Trophoblast cell (in vitro differentiated cells and primary cell): Measurements from ENCODE around the gene HIP1R.

ENCODE experiments used
- DNase-seq, 2 donors: peaks; one replicate each; pipeline ENCODE4 v3.0.0-alpha.2; 2016
- H2AFZ ChIP-seq: 2 replicates; pipeline ENCODE4 v1.6.1; 2013; ENCODE audit warnings: low read length, moderate library complexity, mild to moderate bottlenecking; ENCODE audit not compliant: insufficient read depth, poor library complexity
- H2AK5ac ChIP-seq: 2 replicates; pipeline ENCODE4 v1.6.1; 2013; ENCODE audit warnings: mild to moderate bottlenecking, low read length
- H2BK120ac ChIP-seq: 2 replicates; pipeline ENCODE4 v1.6.1; 2013; ENCODE audit warnings: low read length, mild to moderate bottlenecking, moderate library complexity; ENCODE audit not compliant: insufficient read depth, poor library complexity
- H2BK12ac ChIP-seq: 2 replicates; pipeline ENCODE4 v1.6.1; 2013; ENCODE audit warnings: mild to moderate bottlenecking, low read length, moderate library complexity
- H2BK5ac ChIP-seq: 2 replicates; pipeline ENCODE4 v1.6.1; 2013; ENCODE audit warnings: low read length, low read depth, moderate library complexity, mild to moderate bottlenecking; ENCODE audit not compliant: poor library complexity
- H3K14ac ChIP-seq: 2 replicates; pipeline ENCODE4 v1.6.1; 2013; ENCODE audit warnings: mild to moderate bottlenecking, low read length
- H3K18ac ChIP-seq: 2 replicates; pipeline ENCODE4 v1.6.1; 2013; ENCODE audit warnings: mild to moderate bottlenecking, low read length
- H3K23ac ChIP-seq: 2 replicates; pipeline ENCODE4 v1.6.1; 2013; ENCODE audit warnings: low read length
- H3K27ac ChIP-seq: 2 replicates; pipeline ENCODE4 v1.5.1; 2013; ENCODE audit warnings: low read depth, mild to moderate bottlenecking, inconsistent platforms, low read length, moderate library complexity
- H3K27me3 ChIP-seq: 2 replicates; pipeline ENCODE4 v1.6.1; 2013; ENCODE audit warnings: inconsistent platforms, mild to moderate bottlenecking, low read length, moderate library complexity; ENCODE audit not compliant: insufficient read depth
- H3K36me3 ChIP-seq, 2 experiments: 1 replicate in 1 of 2; 2 replicates in 1 of 2; pipeline ENCODE4 v1.6.1; 2013; ENCODE audit warnings: low read length in 2 of 2, mild to moderate bottlenecking in 2 of 2, moderate library complexity in 1 of 2; ENCODE audit not compliant: insufficient read depth in 2 of 2, control insufficient read depth in 1 of 2
- H3K4ac ChIP-seq: 2 replicates; pipeline ENCODE4 v1.6.1; 2013; ENCODE audit warnings: low read depth, mild to moderate bottlenecking, low read length, moderate library complexity
- H3K4me1 ChIP-seq, 2 experiments: 1 replicate in 1 of 2; 2 replicates in 1 of 2; pipeline ENCODE4 v1.6.1; 2013; ENCODE audit warnings: low read length in 2 of 2, mild to moderate bottlenecking in 2 of 2, moderate library complexity in 1 of 2; ENCODE audit not compliant: insufficient read depth in 2 of 2, control insufficient read depth in 1 of 2
- H3K4me2 ChIP-seq: 2 replicates; pipeline ENCODE4 v1.6.1; 2013; ENCODE audit warnings: inconsistent platforms, mild to moderate bottlenecking, low read length, moderate library complexity
- H3K4me3 ChIP-seq: 2 replicates; pipeline ENCODE4 v1.5.1; 2013; ENCODE audit warnings: mild to moderate bottlenecking, low read depth, low read length, inconsistent platforms
- H3K79me1 ChIP-seq: one replicate; pipeline ENCODE4 v1.6.1; 2013; ENCODE audit warnings: low read length
- H3K79me2 ChIP-seq: 2 replicates; pipeline ENCODE4 v1.6.1; 2013; ENCODE audit warnings: low read length, mild to moderate bottlenecking; ENCODE audit not compliant: control insufficient read depth, insufficient read depth, poor library complexity
- H3K9ac ChIP-seq: 2 replicates; pipeline ENCODE4 v1.6.1; 2013; ENCODE audit warnings: mild to moderate bottlenecking, low read length
- H3K9me3 ChIP-seq: 2 replicates; pipeline ENCODE4 v1.6.1; 2013; ENCODE audit warnings: low read depth, mild to moderate bottlenecking, control low read depth, inconsistent platforms, low read length; ENCODE audit not compliant: insufficient read depth
- H4K12ac ChIP-seq: 2 replicates; pipeline ENCODE4 v1.6.1; 2013; ENCODE audit warnings: low read depth, mild to moderate bottlenecking, low read length, moderate library complexity
- H4K8ac ChIP-seq: 2 replicates; pipeline ENCODE4 v1.6.1; 2013; ENCODE audit warnings: low read depth, mild to moderate bottlenecking, low read length, moderate library complexity
- H4K91ac ChIP-seq: one replicate; pipeline ENCODE4 v1.6.1; 2013; ENCODE audit warnings: low read depth, mild to moderate bottlenecking, low read length, moderate library complexity
- WGBS: extraction: QIAGEN DNeasy Blood & Tissue Kit; methylation state at CpG from one replicate; pipeline ENCODE4 v1.1.7; 2013; ENCODE audit warnings: missing lambda C conversion rate; ENCODE audit not compliant: insufficient read length, insufficient coverage; ENCODE audit errors: extremely low coverage; 5-methylcytosine and 5-hydroxymethylcytosine counted together

Gene HIP1R

DNA sequence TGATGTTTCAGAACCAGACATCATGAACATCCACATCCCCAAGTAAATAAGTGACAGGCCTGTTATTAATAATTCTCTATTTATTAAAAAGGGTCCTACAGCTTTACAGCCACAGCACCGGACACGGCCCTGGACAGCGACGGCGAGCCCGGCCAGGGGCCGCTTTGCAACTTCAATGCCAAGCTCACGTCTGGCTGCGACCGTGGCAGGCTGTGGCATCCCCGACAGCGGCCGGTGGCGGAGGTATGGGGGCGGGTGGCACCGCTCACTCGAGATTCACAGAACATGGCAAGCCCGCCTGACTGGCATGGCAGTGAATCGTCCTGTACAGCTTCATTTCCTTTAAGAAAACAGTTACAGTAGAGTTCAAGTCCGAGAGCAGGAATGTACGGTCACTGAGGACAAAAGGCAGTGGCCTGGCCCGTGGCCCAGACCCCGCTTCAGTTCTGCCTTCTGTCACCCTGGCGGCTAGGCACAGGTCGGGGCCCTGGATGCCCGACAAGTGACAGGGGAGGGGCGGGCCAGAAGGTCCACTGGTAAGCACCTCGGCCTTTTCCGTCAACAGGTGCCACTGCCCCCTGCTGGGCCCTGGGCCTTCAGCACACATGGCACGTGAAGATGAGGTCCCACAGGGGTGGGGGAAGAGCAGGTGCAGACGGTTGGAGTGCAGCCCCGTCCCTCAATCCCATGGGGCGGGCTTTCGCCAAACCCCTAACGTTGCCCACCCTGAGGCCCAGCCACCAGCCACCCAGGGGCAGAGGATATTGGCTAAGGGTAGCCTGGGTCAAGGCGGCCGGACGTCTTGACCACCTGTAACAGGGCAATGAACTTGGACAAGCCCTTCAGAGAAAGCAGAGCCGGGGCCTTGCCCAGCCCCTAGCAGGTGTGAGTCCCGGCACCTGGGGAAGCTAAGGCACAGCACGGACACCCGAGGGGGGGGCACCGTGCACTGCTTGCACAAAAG, 30.3 kb downstream of the HIP1R start:
- no peaks in the 10 kb centered on the region for H3K27me3 ChIP-seq
- no peaks in the 10 kb centered on the region for H3K79me1 ChIP-seq
- H2BK12ac ChIP-seq = no peak overlapping the region
- H3K14ac ChIP-seq = no peak overlapping the region
- H2AFZ ChIP-seq = no peak overlapping the region
- H3K18ac ChIP-seq = no peak overlapping the region
- peak in 1 of 2 donors; percentile 45 for DNase-seq
- no peak overlapping the region for H3K9ac ChIP-seq
- no CpG with 5 or more reads among the region's 43 CpGs for WGBS
- no peaks in the 10 kb centered on the region for H3K9me3 ChIP-seq
- no peak overlapping the region for H3K4me2 ChIP-seq
- no peak overlapping the region for H4K12ac ChIP-seq
- no peak overlapping the region for H2BK5ac ChIP-seq
- H3K4me1 ChIP-seq = peaks cover 0 to 4% of the 10 kb centered on the region in 2 experiments
- H3K4me3 ChIP-seq = no peak overlapping the region
- no peak overlapping the region for H3K27ac ChIP-seq
- H3K79me2 ChIP-seq = no peaks in the 10 kb centered on the region
- no peak overlapping the region for H3K4ac ChIP-seq
- no peak overlapping the region for H4K8ac ChIP-seq
- no peak overlapping the region for H3K23ac ChIP-seq
- H4K91ac ChIP-seq = no peak overlapping the region
- H2AK5ac ChIP-seq = no peak overlapping the region
- no peak overlapping the region for H2BK120ac ChIP-seq
- H3K36me3 ChIP-seq = peaks cover 56 to 64% of the 10 kb centered on the region in 2 experiments

DNA sequence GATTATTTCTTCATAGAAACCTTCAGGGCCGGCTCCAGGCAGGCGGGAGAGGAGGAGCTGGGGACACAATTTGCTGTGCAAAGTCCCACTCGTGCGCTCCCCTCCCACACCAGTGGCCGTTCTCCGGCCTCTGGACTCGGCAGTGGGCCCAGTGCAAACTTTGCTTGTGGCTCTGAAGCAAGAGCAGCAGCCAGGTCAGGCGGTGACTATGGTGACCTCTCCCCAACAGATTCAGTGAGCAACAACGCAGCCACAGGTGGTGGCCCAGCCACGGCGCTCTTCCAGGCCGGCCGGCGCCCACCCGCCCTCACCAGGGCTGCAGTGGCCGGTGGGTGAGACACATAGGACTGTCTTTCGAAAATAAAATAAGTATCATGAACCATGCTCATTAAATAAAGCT, 31.1 kb downstream of the HIP1R start:
- H2BK5ac ChIP-seq = no peak overlapping the region
- no peak overlapping the region for H4K12ac ChIP-seq
- no peak overlapping the region for H3K4ac ChIP-seq
- peaks cover 5 to 10% of the 10 kb centered on the region in 2 experiments for H3K4me1 ChIP-seq
- DNase-seq = no peak
- peaks cover 57 to 67% of the 10 kb centered on the region in 2 experiments for H3K36me3 ChIP-seq
- no peaks in the 10 kb centered on the region for H3K27me3 ChIP-seq
- no peak overlapping the region for H3K18ac ChIP-seq
- no peak overlapping the region for H3K14ac ChIP-seq
- H3K4me3 ChIP-seq = no peak overlapping the region
- H2AFZ ChIP-seq = no peak overlapping the region
- no peak overlapping the region for H2AK5ac ChIP-seq
- H3K9ac ChIP-seq = no peak overlapping the region
- no peak overlapping the region for H4K8ac ChIP-seq
- no peak overlapping the region for H2BK12ac ChIP-seq
- H3K27ac ChIP-seq = no peak overlapping the region
- WGBS = no CpG with 5 or more reads among the region's 17 CpGs
- no peaks in the 10 kb centered on the region for H3K9me3 ChIP-seq
- peaks cover 2% of the 10 kb centered on the region for H3K79me2 ChIP-seq
- H3K4me2 ChIP-seq = no peak overlapping the region
- no peak overlapping the region for H3K23ac ChIP-seq
- no peak overlapping the region for H4K91ac ChIP-seq
- H3K79me1 ChIP-seq = peaks cover 3% of the 10 kb centered on the region
- no peak overlapping the region for H2BK120ac ChIP-seq

DNA sequence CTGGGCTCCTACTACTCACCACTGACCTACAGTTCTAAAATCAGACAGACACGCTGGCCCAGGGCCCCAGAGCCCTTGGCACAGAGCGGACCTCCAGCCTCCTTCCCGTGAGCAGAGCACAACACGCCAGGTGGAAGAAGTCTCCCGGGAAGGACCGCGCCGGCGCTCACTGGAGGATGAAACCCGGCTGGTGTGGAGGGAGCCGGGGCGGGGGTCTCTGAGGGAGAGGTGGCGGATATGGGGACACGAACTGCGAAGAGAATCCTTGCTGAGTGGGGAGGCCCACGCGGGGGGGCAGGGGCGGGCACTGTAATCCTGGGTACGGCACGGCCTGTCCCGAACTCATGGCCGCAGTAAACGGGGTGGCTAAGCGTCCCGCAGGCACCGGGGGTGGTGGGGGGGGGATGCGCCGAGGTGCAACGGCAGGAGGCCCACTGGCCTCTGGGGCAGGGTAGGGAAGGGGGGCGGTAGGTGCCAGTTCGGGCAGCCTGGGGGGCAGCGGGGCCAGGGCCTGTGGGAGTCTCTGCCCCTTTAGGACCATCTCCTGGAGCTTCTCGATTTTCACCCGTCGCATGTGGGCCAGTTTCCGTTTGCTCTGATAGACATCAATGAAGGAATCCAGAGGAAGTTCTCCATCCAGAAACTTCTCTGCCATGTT, 31.8 kb downstream of the HIP1R start:
- Histone ChIP-seq H3K79me1 (peaks cover 6% of the 10 kb centered on the region), H3K79me2 (peaks cover 2% of the 10 kb centered on the region), H2AFZ (no peak overlapping the region), H3K36me3 (peaks cover 53 to 63% of the 10 kb centered on the region in 2 experiments), H3K14ac (no peak overlapping the region), H3K27me3 (no peaks in the 10 kb centered on the region), H4K91ac (no peak overlapping the region), H4K12ac (no peak overlapping the region), H2BK12ac (no peak overlapping the region), H3K4me2 (no peak overlapping the region), H3K4me3 (no peak overlapping the region), H3K27ac (no peak overlapping the region), H3K4me1 (peaks cover 10 to 17% of the 10 kb centered on the region in 2 experiments), H2BK120ac (no peak overlapping the region), H2BK5ac (no peak overlapping the region), H3K23ac (no peak overlapping the region), H3K18ac (no peak overlapping the region), H2AK5ac (no peak overlapping the region), H3K4ac (no peak overlapping the region), H3K9ac (no peak overlapping the region), H4K8ac (no peak overlapping the region), H3K9me3 (no peaks in the 10 kb centered on the region)
- no peak for DNase-seq
- WGBS = no CpG with 5 or more reads among the region's 36 CpGs

DNA sequence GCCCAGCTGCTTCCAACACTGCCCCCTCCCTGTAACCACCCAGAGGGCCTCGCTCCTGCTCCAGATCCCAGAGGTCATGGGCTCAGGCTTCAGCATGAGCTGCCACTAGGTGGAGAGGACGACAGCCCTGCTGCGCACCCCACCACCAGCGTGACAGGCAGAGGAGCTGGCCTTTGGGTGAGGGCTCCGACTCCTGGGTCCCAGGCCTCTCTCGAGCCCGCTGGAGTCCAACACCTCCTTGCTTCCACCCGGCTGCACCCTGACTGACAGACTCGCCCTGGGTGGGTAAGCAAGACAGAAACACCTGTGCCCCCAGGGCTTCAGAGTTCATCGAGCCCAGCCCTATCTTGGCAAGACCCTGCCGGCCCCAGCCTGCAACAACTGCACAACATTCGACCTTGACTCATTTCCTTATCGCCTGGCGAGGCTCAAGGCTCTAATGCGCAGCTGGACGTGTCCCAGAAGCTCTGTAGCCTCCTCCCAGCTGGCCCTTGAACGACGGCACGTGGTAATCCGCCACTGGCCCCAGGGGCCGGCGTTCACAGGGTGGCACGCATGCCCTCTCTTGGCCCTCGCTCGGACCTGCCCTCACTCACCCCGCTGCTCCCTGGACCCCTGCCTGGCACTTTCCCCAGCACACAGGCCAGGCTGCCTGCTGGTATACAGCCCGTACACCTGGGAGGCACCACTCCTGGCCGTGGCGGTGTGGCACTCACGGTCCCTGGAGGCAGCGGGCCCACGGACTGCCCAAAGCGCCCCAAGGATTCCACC, 32.6 kb downstream of the HIP1R start:
- peaks cover 12 to 23% of the 10 kb centered on the region in 2 experiments for H3K4me1 ChIP-seq
- peak; percentile 18 to 48 for DNase-seq
- H3K9ac ChIP-seq = no peak overlapping the region
- H3K79me1 ChIP-seq = peaks cover 7% of the 10 kb centered on the region
- H2BK120ac ChIP-seq = no peak overlapping the region
- H3K79me2 ChIP-seq = peaks cover 2% of the 10 kb centered on the region
- no peak overlapping the region for H2AK5ac ChIP-seq
- no peak overlapping the region for H2BK5ac ChIP-seq
- H3K18ac ChIP-seq = no peak overlapping the region
- WGBS = no CpG with 5 or more reads among the region's 33 CpGs
- H4K12ac ChIP-seq = no peak overlapping the region
- no peak overlapping the region for H3K27ac ChIP-seq
- no peak overlapping the region for H2AFZ ChIP-seq
- peaks cover 52 to 63% of the 10 kb centered on the region in 2 experiments for H3K36me3 ChIP-seq
- no peaks in the 10 kb centered on the region for H3K27me3 ChIP-seq
- no peak overlapping the region for H2BK12ac ChIP-seq
- no peak overlapping the region for H3K14ac ChIP-seq
- no peaks in the 10 kb centered on the region for H3K9me3 ChIP-seq
- H3K4me2 ChIP-seq = no peak overlapping the region
- no peak overlapping the region for H3K4ac ChIP-seq
- no peak overlapping the region for H3K4me3 ChIP-seq
- H3K23ac ChIP-seq = no peak overlapping the region
- no peak overlapping the region for H4K8ac ChIP-seq
- no peak overlapping the region for H4K91ac ChIP-seq
